Uterus (tissue), 4 donors: ENCODE data around the gene CFAP69. TPM values are rescaled to one million over a fixed set of nuclear protein-coding genes. Genes with fewer than 3 reads are reported as not detected.

Experiments used
- DNase-seq, 2 donors: peaks; one replicate each; pipeline ENCODE4 v3.0.0-alpha.2; 2019 to 2020
- H3K27ac ChIP-seq, 2 donors: fragments of 200-600 bp; sonication (generic); 1 replicate in 1 of 2; 2 replicates in 1 of 2; pipeline ENCODE4 v1.5.1; 2016 to 2018
- H3K27me3 ChIP-seq, 2 donors: fragments of 200-600 bp; sonication (generic); one replicate each; pipeline ENCODE4 v1.5.1; 2018 to 2019; ENCODE audit warnings: control low read depth in 1 of 2
- H3K36me3 ChIP-seq, 2 donors: fragments of 200-600 bp; sonication (generic); one replicate each; pipeline ENCODE4 v1.5.1; 2019; ENCODE audit warnings: control low read depth in 1 of 2
- H3K4me1 ChIP-seq, 2 donors: fragments of 200-600 bp; sonication (generic); one replicate each; pipeline ENCODE4 v1.5.1; 2018 to 2019; ENCODE audit warnings: control low read depth in 1 of 2
- H3K4me3 ChIP-seq, 2 donors: fragments of 200-600 bp; sonication (generic); 1 replicate in 1 of 2; 2 replicates in 1 of 2; pipeline ENCODE4 v1.5.1; 2018 to 2019; ENCODE audit warnings: mild to moderate bottlenecking in 1 of 2
- H3K9me3 ChIP-seq, 2 donors: fragments of 200-600 bp; sonication (generic); one replicate each; pipeline ENCODE4 v1.5.1; 2019; ENCODE audit warnings: control low read depth in 1 of 2
- CTCF ChIP-seq, 4 experiments: fragments of 200-600 bp in 2 of 4; fragments of 450-650 bp in 2 of 4; sonication (generic) in 2 of 4; IDR thresholded peaks; one replicate each; pipeline ENCODE4 v1.5.1; 2016 to 2019; ENCODE audit warnings: antibody characterized with exemption in 4 of 4, mild to moderate bottlenecking in 2 of 4, moderate library complexity in 1 of 4
- POLR2A ChIP-seq, 2 donors: fragments of 450-650 bp; IDR thresholded peaks; one replicate each; pipeline ENCODE4 v1.6.1; 2016; ENCODE audit warnings: antibody characterized with exemption in 2 of 2, mild to moderate bottlenecking in 1 of 2, moderate library complexity in 1 of 2
- intact Hi-C: fragments of 100-400 bp; cut with DNase I; formaldehyde crosslinking; loops from one replicate; pipeline ENCODE4 v1.15.1; 2023; ENCODE audit warnings: low total_unique reads
- total RNA-seq, 4 donors: library from RNA; depleted of rRNA in 3 of 4; stranded (reverse); fragments of >200 nt in 3 of 4; gene quantifications; one replicate each; pipeline versions ENCODE4 v1.1.0 to v1.2.4, GENCODE V29; 2014 to 2023
- donor health status: DM: yes; HTN: yes; CAD: no.

CFAP69 gene
- total RNA-seq, 4 donors from 2014 or later: 5.9 to 17.4 (median 10.2) TPM

- no peak overlapping the region for H3K4me3 ChIP-seq
- no peaks in the 10 kb centered on the region for H3K27me3 ChIP-seq
- TF ChIP-seq CTCF (IDR thresholded peaks at IDR 0.05): no peak
- TF ChIP-seq POLR2A (IDR thresholded peaks at IDR 0.05): no peak
- no peaks in the 10 kb centered on the region for H3K4me1 ChIP-seq
- no peak for DNase-seq
- no peaks in the 10 kb centered on the region for H3K9me3 ChIP-seq
- intact Hi-C loops: no loop called here
- no peak overlapping the region for H3K27ac ChIP-seq
- no peaks in the 10 kb centered on the region for H3K36me3 ChIP-seq
These were observed 11.8 kb downstream of the CFAP69 start for GRCh38 chr7:90256778-90257177.

DNA sequence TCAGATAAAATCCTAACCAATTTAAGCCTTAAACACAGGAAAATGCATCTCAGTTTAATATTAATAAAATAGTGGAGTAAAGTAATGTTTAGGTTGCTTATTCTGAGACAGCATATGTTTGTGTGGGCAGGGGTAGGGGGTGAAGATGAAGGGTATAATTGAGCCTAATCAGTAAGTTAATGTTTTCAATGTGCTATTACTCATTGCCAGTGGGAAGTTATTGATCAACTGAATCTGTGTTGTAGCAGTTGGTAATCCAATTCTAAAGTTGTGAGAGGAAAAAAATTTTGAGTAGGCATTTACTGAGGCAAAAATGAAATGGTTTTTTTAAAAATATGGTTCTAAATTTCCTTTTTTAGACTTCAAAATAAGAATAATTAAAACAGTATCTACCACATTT lies 16.5 kb downstream of the CFAP69 start:
- Histone ChIP-seq H3K4me3 (no peak overlapping the region), H3K27ac (no peak overlapping the region), H3K36me3 (no peaks in the 10 kb centered on the region), H3K4me1 (no peaks in the 10 kb centered on the region), H3K27me3 (no peaks in the 10 kb centered on the region), H3K9me3 (no peaks in the 10 kb centered on the region)
- intact Hi-C loops: loop anchor here (10.0 kb wide), 1 partner anchor 107 kb away; the partner anchor contains the start of gene STEAP1
- TF ChIP-seq POLR2A (IDR thresholded peaks at IDR 0.05) (no peak), CTCF (IDR thresholded peaks at IDR 0.05) (no peak)
- no peak for DNase-seq

DNA sequence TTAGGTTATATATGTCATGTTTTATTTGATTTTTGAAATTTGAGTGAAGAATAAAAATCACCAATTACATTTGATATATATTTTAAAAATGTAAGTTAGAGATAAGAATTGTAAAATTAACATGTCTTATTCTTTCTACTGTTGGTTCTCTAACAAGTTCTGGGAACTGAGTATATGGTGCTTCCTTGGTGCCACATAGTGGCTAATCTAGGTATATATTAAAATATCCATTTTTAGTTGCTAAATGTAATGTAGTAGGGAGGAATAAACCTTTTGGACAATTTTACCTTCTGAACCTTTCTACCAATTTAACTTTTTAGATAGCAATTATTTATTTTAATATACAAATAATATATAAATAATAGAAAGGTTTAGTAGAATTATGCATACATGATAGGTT lies 17.5 kb downstream of the CFAP69 start:
- Histone ChIP-seq H3K4me1 (no peaks in the 10 kb centered on the region), H3K36me3 (no peaks in the 10 kb centered on the region), H3K9me3 (no peaks in the 10 kb centered on the region), H3K27me3 (no peaks in the 10 kb centered on the region), H3K27ac (no peak overlapping the region), H3K4me3 (no peak overlapping the region)
- intact Hi-C loops: loop anchor here (10.0 kb wide), 1 partner anchor 108 kb away; the partner anchor contains the start of gene STEAP1
- TF ChIP-seq CTCF (IDR thresholded peaks at IDR 0.05) (peak; percentile 41 to 48 (median 42)), POLR2A (IDR thresholded peaks at IDR 0.05) (no peak)
- no peak for DNase-seq

GRCh38 chr7:90266808-90267207 lies 21.8 kb downstream of the CFAP69 start:
- no peaks in the 10 kb centered on the region for H3K4me1 ChIP-seq
- H3K9me3 ChIP-seq: no peaks in the 10 kb centered on the region
- no peak overlapping the region for H3K4me3 ChIP-seq
- peak in 1 of 2 donors; percentile 28 for DNase-seq
- H3K36me3 ChIP-seq: no peaks in the 10 kb centered on the region
- H3K27me3 ChIP-seq: no peaks in the 10 kb centered on the region
- no peak for TF ChIP-seq POLR2A (IDR thresholded peaks at IDR 0.05)
- TF ChIP-seq CTCF (IDR thresholded peaks at IDR 0.05): no peak
- intact Hi-C loops: loop anchor here (10.0 kb wide), 1 partner anchor 112 kb away; the partner anchor contains the start of gene STEAP1
- H3K27ac ChIP-seq: peak overlapping the region in 1 of 2 donors; percentile 52

- no peaks in the 10 kb centered on the region for H3K36me3 ChIP-seq
- TF ChIP-seq CTCF (IDR thresholded peaks at IDR 0.05) (no peak), POLR2A (IDR thresholded peaks at IDR 0.05) (no peak)
- no peak overlapping the region for H3K4me3 ChIP-seq
- no peak for DNase-seq
- intact Hi-C loops: loop anchor here (10.0 kb wide), 1 partner anchor 113 kb away; the partner anchor contains the start of gene STEAP1
- peak overlapping the region; percentile 31 to 52 for H3K27ac ChIP-seq
- no peaks in the 10 kb centered on the region for H3K27me3 ChIP-seq
- H3K4me1 ChIP-seq: no peaks in the 10 kb centered on the region
- H3K9me3 ChIP-seq: no peaks in the 10 kb centered on the region
These were observed 22.4 kb downstream of the CFAP69 start for GRCh38 chr7:90267263-90267858.
